ENCODE results near the gene DLST. TPM values are rescaled to one million over a fixed set of nuclear protein-coding genes. Genes with fewer than 3 reads are reported as not detected.

The DLST gene
- polyA plus RNA-seq, 2 of the 4 experiments (the other 2 are of a cell fraction) = 102 to 129 TPM

DNA sequence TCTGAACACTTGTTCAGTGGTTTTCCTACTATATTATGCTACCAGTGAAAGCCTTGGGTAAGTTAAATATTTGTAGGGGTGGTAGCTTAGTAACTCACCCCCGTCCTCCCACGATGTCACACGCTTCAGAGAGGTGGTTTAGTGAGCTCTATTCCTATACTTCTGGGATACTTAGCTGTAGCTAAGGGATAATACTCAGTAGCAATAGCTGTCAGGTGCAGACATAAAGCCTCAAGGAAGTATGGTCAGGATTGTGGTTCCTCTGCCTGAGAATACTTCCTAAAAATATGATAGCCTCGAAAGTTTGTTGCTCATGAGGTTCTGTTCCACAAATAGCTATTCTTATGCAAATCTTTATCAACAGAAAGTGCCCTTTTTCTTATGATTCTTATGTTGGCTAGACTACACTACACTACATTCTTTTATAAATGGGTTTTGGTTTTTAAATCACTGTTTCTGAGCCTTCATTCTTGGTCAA, 11.9 kb downstream of the DLST start:
- 64% methylated on average over 4 of the region's 4 CpGs for WGBS (ENCODE audit: missing lambda C conversion rate)
- ATAC-seq (no peak), FAIRE-seq (no peak), DNase-seq (ENCODE audit: low read depth in 1 of 2, low spot score in 1 of 2) (no peak)
- H3K4me3 ChIP-seq = no peak overlapping the region
- ChIA-PET CTCF (interaction anchor here (0.9 to 15.6 kb wide), 8 partner anchors 11 to 285 kb away, joined by 3 to 173 read pairs (median 6); no protein-coding TSS in a partner anchor), POLR2A (interaction anchor here (1.0 kb wide), 1 partner anchor 11 kb away, joined by 3 read pairs; no protein-coding TSS in a partner anchor)
- no peak for TF ChIP-seq RAD21 (conservative IDR thresholded peaks at IDR 0.05 in 1 of 2, IDR thresholded peaks at IDR 0.05 in 1 of 2)
- TF ChIP-seq, protein P1, sequence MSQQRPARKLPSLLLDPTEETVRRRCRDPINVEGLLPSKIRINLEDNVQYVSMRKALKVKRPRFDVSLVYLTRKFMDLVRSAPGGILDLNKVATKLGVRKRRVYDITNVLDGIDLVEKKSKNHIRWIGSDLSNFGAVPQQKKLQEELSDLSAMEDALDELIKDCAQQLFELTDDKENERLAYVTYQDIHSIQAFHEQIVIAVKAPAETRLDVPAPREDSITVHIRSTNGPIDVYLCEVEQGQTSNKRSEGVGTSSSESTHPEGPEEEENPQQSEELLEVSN (IDR thresholded peaks at IDR 0.05; ENCODE audit: borderline replicate concordance, low read depth) = no peak
- no peak for TF ChIP-seq ZNF302 (CRISPR knock-in tag; IDR thresholded peaks at IDR 0.05)
- TF ChIP-seq KDM1A (IDR thresholded peaks at IDR 0.05; ENCODE audit: low read depth) = no peak
- TF ChIP-seq NFE2L2 (conservative IDR thresholded peaks at IDR 0.05; ENCODE audit: low read length) = no peak
- no peak for TF ChIP-seq MAZ (IDR thresholded peaks at IDR 0.05; ENCODE audit: borderline replicate concordance, low read depth, low read length)
- TF ChIP-seq EHF (CRISPR knock-in tag; IDR thresholded peaks at IDR 0.05) = no peak
- no peak for TF ChIP-seq ESRRA (IDR thresholded peaks at IDR 0.05; ENCODE audit: borderline replicate concordance, low read length)
- H3K4me2 ChIP-seq = no peak overlapping the region
- H3K4me1 ChIP-seq = peaks cover 3% of the 10 kb centered on the region
- no peaks in the 10 kb centered on the region for H3K9me3 ChIP-seq
- H3K27ac ChIP-seq = no peak overlapping the region

DNA sequence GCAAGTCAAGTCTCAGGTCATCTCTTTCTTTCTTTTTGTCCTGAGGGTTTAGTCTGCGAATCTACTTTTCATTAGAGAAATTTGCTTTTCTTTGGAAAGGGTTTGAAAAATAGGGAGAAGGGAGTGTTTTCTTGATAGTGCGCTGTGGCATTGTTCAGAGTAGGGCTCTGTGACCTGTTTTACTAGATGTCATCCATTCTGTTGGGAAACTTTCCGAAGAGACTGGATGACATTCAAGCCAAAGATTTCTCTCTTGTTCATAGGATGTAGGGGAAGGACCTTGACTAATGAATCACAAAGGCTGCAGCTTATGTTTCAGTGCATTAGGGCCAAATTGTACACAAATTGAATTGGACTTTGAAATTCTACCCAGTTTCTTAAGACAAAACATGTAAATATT, 14.7 kb downstream of the DLST start:
- no peak overlapping the region for H3K27ac ChIP-seq
- no peak for FAIRE-seq
- no peak for ATAC-seq
- no peaks in the 10 kb centered on the region for H3K4me1 ChIP-seq
- H3K4me3 ChIP-seq = no peak overlapping the region
- no peaks in the 10 kb centered on the region for H3K9me3 ChIP-seq
- ChIA-PET POLR2A (no interaction called here), CTCF (interaction anchor here (0.6 to 15.6 kb wide), 6 partner anchors 11 to 399 kb away, joined by 3 to 173 read pairs (median 4); partner anchors contain the start of gene DLST)
- no peak overlapping the region for H3K4me2 ChIP-seq
- TF ChIP-seq CBX2 (IDR thresholded peaks at IDR 0.05; ENCODE audit: borderline replicate concordance, low read depth) = no peak
- TF ChIP-seq, protein P2, sequence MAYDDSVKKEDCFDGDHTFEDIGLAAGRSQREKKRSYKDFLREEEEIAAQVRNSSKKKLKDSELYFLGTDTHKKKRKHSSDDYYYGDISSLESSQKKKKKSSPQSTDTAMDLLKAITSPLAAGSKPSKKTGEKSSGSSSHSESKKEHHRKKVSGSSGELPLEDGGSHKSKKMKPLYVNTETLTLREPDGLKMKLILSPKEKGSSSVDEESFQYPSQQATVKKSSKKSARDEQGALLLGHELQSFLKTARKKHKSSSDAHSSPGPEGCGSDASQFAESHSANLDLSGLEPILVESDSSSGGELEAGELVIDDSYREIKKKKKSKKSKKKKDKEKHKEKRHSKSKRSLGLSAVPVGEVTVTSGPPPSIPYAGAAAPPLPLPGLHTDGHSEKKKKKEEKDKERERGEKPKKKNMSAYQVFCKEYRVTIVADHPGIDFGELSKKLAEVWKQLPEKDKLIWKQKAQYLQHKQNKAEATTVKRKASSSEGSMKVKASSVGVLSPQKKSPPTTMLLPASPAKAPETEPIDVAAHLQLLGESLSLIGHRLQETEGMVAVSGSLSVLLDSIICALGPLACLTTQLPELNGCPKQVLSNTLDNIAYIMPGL (CRISPR knock-in tag; IDR thresholded peaks at IDR 0.05; ENCODE audit: borderline replicate concordance) = no peak
- DNase-seq (ENCODE audit: low read depth in 1 of 2, low spot score in 1 of 2) = no peak
- 91% methylated on average over 3 of the region's 3 CpGs for WGBS (ENCODE audit: missing lambda C conversion rate)

DNA sequence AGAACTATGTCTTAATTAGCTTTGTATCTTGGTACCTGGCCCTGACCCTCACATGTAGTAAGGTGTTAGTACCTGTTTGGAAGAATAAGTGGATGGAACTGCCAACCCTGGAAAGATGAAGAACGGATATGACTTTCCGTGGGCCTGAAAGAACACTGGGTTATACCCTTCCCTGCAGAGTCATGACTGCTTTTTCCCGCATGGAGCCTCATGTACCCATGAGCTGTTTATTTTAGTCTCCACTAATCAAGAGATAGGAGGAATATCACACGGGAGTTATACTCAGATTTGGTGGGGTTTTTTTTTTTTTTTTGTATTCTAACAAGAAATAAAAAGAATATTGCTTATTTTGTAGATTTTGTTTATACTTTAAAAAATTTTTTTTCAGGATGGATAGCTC, 15.9 kb downstream of the DLST start:
- POLR2A ChIA-PET = interaction anchor here (0.7 kb wide), 2 partner anchors 16 to 19 kb away, joined by 6 to 8 read pairs; no protein-coding TSS in a partner anchor
- CTCF ChIA-PET = interaction anchor here (0.7 to 15.6 kb wide), 3 partner anchors 10 to 462 kb away, joined by 3 to 173 read pairs (median 36); no protein-coding TSS in a partner anchor
- H3K4me1 ChIP-seq = no peaks in the 10 kb centered on the region
- no peak for TF ChIP-seq MYC (IDR thresholded peaks at IDR 0.05; ENCODE audit: borderline replicate concordance, low read length)
- TF ChIP-seq TP53 (CRISPR knock-in tag; IDR thresholded peaks at IDR 0.05) = no peak
- no peak for TF ChIP-seq CHD2 (IDR thresholded peaks at IDR 0.05; ENCODE audit: low read length, partially characterized antibody)
- no peak for TF ChIP-seq CHD4 (IDR thresholded peaks at IDR 0.05; ENCODE audit: borderline replicate concordance)
- FAIRE-seq (no peak), ATAC-seq (no peak), DNase-seq (ENCODE audit: low read depth in 1 of 2, low spot score in 1 of 2) (no peak)
- no peak overlapping the region for H3K4me3 ChIP-seq
- no peak overlapping the region for H3K4me2 ChIP-seq
- 93% methylated on average over 4 of the region's 4 CpGs for WGBS (ENCODE audit: missing lambda C conversion rate)
- H3K27ac ChIP-seq = no peak overlapping the region
- H3K9me3 ChIP-seq = no peaks in the 10 kb centered on the region

DNA sequence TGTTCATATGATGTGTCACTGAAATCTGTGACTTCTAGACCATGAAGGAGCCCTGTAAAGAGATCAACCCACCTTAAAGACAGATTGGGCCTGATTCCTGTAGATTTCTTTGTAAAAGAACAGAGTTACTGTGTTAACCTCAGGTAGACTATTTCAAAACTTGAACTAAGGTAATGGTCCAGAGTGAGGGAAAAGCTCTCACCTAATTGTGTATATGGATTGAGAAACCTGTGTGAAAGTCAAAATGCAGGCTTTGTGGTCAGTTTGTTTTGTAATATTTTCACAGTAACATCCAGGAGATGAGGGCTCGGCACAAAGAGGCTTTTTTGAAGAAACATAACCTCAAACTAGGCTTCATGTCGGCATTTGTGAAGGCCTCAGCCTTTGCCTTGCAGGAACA, 16.4 kb downstream of the DLST start:
- WGBS (ENCODE audit: missing lambda C conversion rate) = 83% methylated on average over 2 of the region's 2 CpGs
- Histone ChIP-seq H3K27ac (no peak overlapping the region), H3K4me3 (no peak overlapping the region), H3K4me2 (no peak overlapping the region), H3K4me1 (no peaks in the 10 kb centered on the region), H3K9me3 (no peaks in the 10 kb centered on the region)
- TF ChIP-seq CBX8 (IDR thresholded peaks at IDR 0.05) = no peak
- TF ChIP-seq RAD21 (conservative IDR thresholded peaks at IDR 0.05 in 1 of 2, IDR thresholded peaks at IDR 0.05 in 1 of 2) = no peak
- TF ChIP-seq, protein P2 (CRISPR knock-in tag; IDR thresholded peaks at IDR 0.05; ENCODE audit: borderline replicate concordance) = no peak
- TF ChIP-seq NR3C1 (IDR thresholded peaks at IDR 0.05) = no peak
- TF ChIP-seq, protein P1 (IDR thresholded peaks at IDR 0.05; ENCODE audit: borderline replicate concordance, low read depth) = no peak
- no peak for TF ChIP-seq JUNB (IDR thresholded peaks at IDR 0.05)
- TF ChIP-seq POLR2AphosphoS2 (conservative IDR thresholded peaks at IDR 0.05; ENCODE audit: low read length) = no peak
- no peak for TF ChIP-seq BHLHE40 (IDR thresholded peaks at IDR 0.05; ENCODE audit: low read depth, low read length)
- TF ChIP-seq, protein P3, sequence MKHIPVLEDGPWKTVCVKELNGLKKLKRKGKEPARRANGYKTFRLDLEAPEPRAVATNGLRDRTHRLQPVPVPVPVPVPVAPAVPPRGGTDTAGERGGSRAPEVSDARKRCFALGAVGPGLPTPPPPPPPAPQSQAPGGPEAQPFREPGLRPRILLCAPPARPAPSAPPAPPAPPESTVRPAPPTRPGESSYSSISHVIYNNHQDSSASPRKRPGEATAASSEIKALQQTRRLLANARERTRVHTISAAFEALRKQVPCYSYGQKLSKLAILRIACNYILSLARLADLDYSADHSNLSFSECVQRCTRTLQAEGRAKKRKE (CRISPR knock-in tag; IDR thresholded peaks at IDR 0.05; ENCODE audit: low read depth) = no peak
- ATAC-seq = no peak
- DNase-seq (ENCODE audit: low read depth in 1 of 2, low spot score in 1 of 2) = no peak
- ChIA-PET CTCF (interaction anchor here (0.7 to 15.6 kb wide), 5 partner anchors 9 to 462 kb away, joined by 3 to 173 read pairs (median 3); no protein-coding TSS in a partner anchor), POLR2A (interaction anchor here (0.7 kb wide), 1 partner anchor 20 kb away, joined by 6 read pairs; no protein-coding TSS in a partner anchor)
- peak; percentile 73 for FAIRE-seq
